ENCODE results near the gene SPRR1A. TPM values are rescaled to one million over a fixed set of nuclear protein-coding genes. Genes with fewer than 3 reads are reported as not detected.

The SPRR1A gene
- total RNA-seq, 4 donors from 2014 or later = not detected

- no peaks in the 10 kb centered on the region for H3K4me1 ChIP-seq
- no peaks in the 10 kb centered on the region for H3K36me3 ChIP-seq
- DNase-seq = no peak
- TF ChIP-seq POLR2A (IDR thresholded peaks at IDR 0.05) = no peak
- no peak overlapping the region for H3K27ac ChIP-seq
- intact Hi-C loops (cut with DNase I; ENCODE audit: low total_unique reads) = no loop called here
- H3K27me3 ChIP-seq = no peaks in the 10 kb centered on the region
- H3K4me3 ChIP-seq = no peak overlapping the region
- H3K9me3 ChIP-seq = no peaks in the 10 kb centered on the region
These were observed 12.9 kb downstream of the SPRR1A start for GRCh38 chr1:152996633-152997400.

GRCh38 chr1:152997901-152998300 is 14.0 kb downstream of the SPRR1A start:
- TF ChIP-seq CTCF (IDR thresholded peaks at IDR 0.05) = no peak
- TF ChIP-seq POLR2A (IDR thresholded peaks at IDR 0.05) = no peak
- intact Hi-C loops (cut with DNase I; ENCODE audit: low total_unique reads) = no loop called here
- no peak for DNase-seq
- Histone ChIP-seq H3K4me1 (no peaks in the 10 kb centered on the region), H3K4me3 (no peak overlapping the region), H3K36me3 (no peaks in the 10 kb centered on the region), H3K9me3 (no peaks in the 10 kb centered on the region), H3K27ac (no peak overlapping the region), H3K27me3 (no peaks in the 10 kb centered on the region)

- no peaks in the 10 kb centered on the region for H3K9me3 ChIP-seq
- H3K36me3 ChIP-seq = no peaks in the 10 kb centered on the region
- no peaks in the 10 kb centered on the region for H3K27me3 ChIP-seq
- DNase-seq = no peak
- H3K27ac ChIP-seq = no peak overlapping the region
- no peaks in the 10 kb centered on the region for H3K4me1 ChIP-seq
- no peak overlapping the region for H3K4me3 ChIP-seq
- intact Hi-C loops (cut with DNase I; ENCODE audit: low total_unique reads) = no loop called here
- TF ChIP-seq CTCF (IDR thresholded peaks at IDR 0.05) (no peak), POLR2A (IDR thresholded peaks at IDR 0.05) (no peak)
These were observed 14.6 kb downstream of the SPRR1A start for GRCh38 chr1:152998476-152998875.

- Histone ChIP-seq H3K9me3 (no peaks in the 10 kb centered on the region), H3K4me3 (no peak overlapping the region), H3K4me1 (no peaks in the 10 kb centered on the region), H3K27ac (no peak overlapping the region), H3K36me3 (no peaks in the 10 kb centered on the region), H3K27me3 (no peaks in the 10 kb centered on the region)
- intact Hi-C loops (cut with DNase I; ENCODE audit: low total_unique reads) = no loop called here
- TF ChIP-seq CTCF (IDR thresholded peaks at IDR 0.05) (no peak), POLR2A (IDR thresholded peaks at IDR 0.05) (no peak)
- DNase-seq = no peak
These were observed 15.9 kb downstream of the SPRR1A start for GRCh38 chr1:152999818-153000217.

- intact Hi-C loops (cut with DNase I; ENCODE audit: low total_unique reads) = no loop called here
- Histone ChIP-seq H3K36me3 (no peaks in the 10 kb centered on the region), H3K4me1 (no peaks in the 10 kb centered on the region), H3K27me3 (no peaks in the 10 kb centered on the region), H3K27ac (no peak overlapping the region), H3K4me3 (no peak overlapping the region), H3K9me3 (no peaks in the 10 kb centered on the region)
- TF ChIP-seq CTCF (IDR thresholded peaks at IDR 0.05) (no peak), POLR2A (IDR thresholded peaks at IDR 0.05) (no peak)
- no peak for DNase-seq
These were observed 16.4 kb downstream of the SPRR1A start for GRCh38 chr1:153000294-153000693.
